MCF 10A (cell line): ENCODE measurements around the gene LRMDA. TPM values are rescaled to one million over a fixed set of nuclear protein-coding genes. Genes with fewer than 3 reads are reported as not detected.

ENCODE experiments used
- BruUV-seq: library from RNA; stranded (reverse); fragments of 400-500 nt; replicated peaks from 2 replicates; lab custom pipeline; 2021; lab: Mats Ljungman, UMichigan
- CTCF ChIA-PET: fragments of 300-600 bp; sonication (Branson Sonifier 250); formaldehyde crosslinking; extraction: SDS; loops from one replicate; lab custom pipeline; 2021; ENCODE audit warnings: antibody characterized with exemption, inconsistent platforms; lab: Yijun Ruan, JAX
- POLR2A ChIA-PET: fragments of 300-600, 350-650 bp; sonication (Branson Sonifier 250); formaldehyde crosslinking; extraction: SDS; loops from one replicate; lab custom pipeline; 2020; ENCODE audit warnings: antibody characterized with exemption, inconsistent platforms; lab: Yijun Ruan, JAX
- DNase-seq: peaks from one replicate; pipeline ENCODE4 v3.0.0-alpha.2; 2018; ENCODE audit not compliant: unreplicated experiment
- H3K27ac Mint-ChIP-seq: one replicate; pipeline ENCODE4 v1.8.0; 2022; ENCODE audit warnings: mild to moderate bottlenecking, low read depth, mixed read lengths; ENCODE audit not compliant: unreplicated experiment
- H3K27me3 Mint-ChIP-seq: one replicate; pipeline ENCODE4 v1.8.0; 2022; ENCODE audit warnings: mixed read lengths; ENCODE audit not compliant: insufficient read depth, unreplicated experiment
- H3K36me3 Mint-ChIP-seq: one replicate; pipeline ENCODE4 v1.8.0; 2022; ENCODE audit warnings: mild to moderate bottlenecking, moderate library complexity, mixed read lengths; ENCODE audit not compliant: insufficient read depth, unreplicated experiment
- H3K4me1 Mint-ChIP-seq: one replicate; pipeline ENCODE4 v1.8.0; 2022; ENCODE audit warnings: mixed read lengths; ENCODE audit not compliant: insufficient read depth, unreplicated experiment
- H3K4me3 Mint-ChIP-seq: one replicate; pipeline ENCODE4 v1.8.0; 2022; ENCODE audit warnings: mild to moderate bottlenecking, moderate library complexity, mixed read lengths; ENCODE audit not compliant: unreplicated experiment
- H3K9me3 Mint-ChIP-seq: one replicate; pipeline ENCODE4 v1.8.0; 2022; ENCODE audit warnings: mixed read lengths; ENCODE audit not compliant: unreplicated experiment
- CTCF ChIP-seq: fragments of 200-600 bp; IDR thresholded peaks from one replicate; pipeline ENCODE4 v1.8.0; 2022; ENCODE audit warnings: antibody characterized with exemption, mild to moderate bottlenecking; ENCODE audit not compliant: unreplicated experiment
- intact Hi-C: fragments of 100-400 bp; cut with micrococcal nuclease; formaldehyde crosslinking; loops from 2 replicates; pipeline ENCODE4 v1.14.1; 2022
- total RNA-seq: library from RNA; stranded (reverse); gene quantifications from 2 replicates; pipeline ENCODE4 v1.2.3, GENCODE V29; 2022

The LRMDA gene
- total RNA-seq, 1 experiment from 2014 or later: not detected

DNA sequence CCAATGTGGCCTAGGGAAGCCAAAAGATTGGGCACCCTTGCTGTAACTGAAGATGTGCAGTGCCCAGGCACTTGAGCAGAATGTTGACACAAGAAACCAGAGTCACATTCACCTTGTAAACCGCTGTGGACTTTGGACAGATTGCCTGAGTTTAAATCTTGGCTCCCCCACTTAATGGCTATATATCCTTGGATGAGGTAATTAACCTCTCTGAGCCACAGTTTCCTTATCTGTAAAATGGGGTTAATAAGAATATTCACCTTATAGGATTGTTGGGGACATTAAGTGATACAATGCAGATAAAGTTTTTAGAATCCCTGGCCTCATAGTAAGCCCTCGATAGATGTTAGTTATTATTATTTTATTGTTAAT, 331.0 kb downstream of the LRMDA start:
- no peak for TF ChIP-seq CTCF
- POLR2A ChIA-PET: interaction anchor here (0.7 to 1.0 kb wide), 2 partner anchors 31 to 100 kb away, joined by 3 read pairs; no protein-coding TSS in a partner anchor
- H3K36me3 Mint-ChIP-seq: no peaks in the 10 kb centered on the region
- H3K4me3 Mint-ChIP-seq: no peak overlapping the region
- BruUV-seq: no TSS peak
- no peak overlapping the region for H3K27ac Mint-ChIP-seq
- intact Hi-C loops: no loop called here
- H3K9me3 Mint-ChIP-seq: no peaks in the 10 kb centered on the region
- H3K4me1 Mint-ChIP-seq: no peaks in the 10 kb centered on the region
- no peaks in the 10 kb centered on the region for H3K27me3 Mint-ChIP-seq
- no peak for DNase-seq
- CTCF ChIA-PET: no interaction called here

GRCh38 chr10:75763652-75764051, 332.2 kb downstream of the LRMDA start:
- POLR2A ChIA-PET: interaction anchor here (1.0 kb wide), 1 partner anchor 30 kb away, joined by 3 read pairs; no protein-coding TSS in a partner anchor
- CTCF ChIA-PET: interaction anchor here (0.6 kb wide), 1 partner anchor 129 kb away, joined by 3 read pairs; no protein-coding TSS in a partner anchor
- BruUV-seq: no TSS peak
- no peak for TF ChIP-seq CTCF
- H3K9me3 Mint-ChIP-seq: no peaks in the 10 kb centered on the region
- no peak for DNase-seq
- no peaks in the 10 kb centered on the region for H3K27me3 Mint-ChIP-seq
- no peak overlapping the region for H3K27ac Mint-ChIP-seq
- no peaks in the 10 kb centered on the region for H3K36me3 Mint-ChIP-seq
- H3K4me1 Mint-ChIP-seq: no peaks in the 10 kb centered on the region
- intact Hi-C loops: no loop called here
- no peak overlapping the region for H3K4me3 Mint-ChIP-seq

DNA sequence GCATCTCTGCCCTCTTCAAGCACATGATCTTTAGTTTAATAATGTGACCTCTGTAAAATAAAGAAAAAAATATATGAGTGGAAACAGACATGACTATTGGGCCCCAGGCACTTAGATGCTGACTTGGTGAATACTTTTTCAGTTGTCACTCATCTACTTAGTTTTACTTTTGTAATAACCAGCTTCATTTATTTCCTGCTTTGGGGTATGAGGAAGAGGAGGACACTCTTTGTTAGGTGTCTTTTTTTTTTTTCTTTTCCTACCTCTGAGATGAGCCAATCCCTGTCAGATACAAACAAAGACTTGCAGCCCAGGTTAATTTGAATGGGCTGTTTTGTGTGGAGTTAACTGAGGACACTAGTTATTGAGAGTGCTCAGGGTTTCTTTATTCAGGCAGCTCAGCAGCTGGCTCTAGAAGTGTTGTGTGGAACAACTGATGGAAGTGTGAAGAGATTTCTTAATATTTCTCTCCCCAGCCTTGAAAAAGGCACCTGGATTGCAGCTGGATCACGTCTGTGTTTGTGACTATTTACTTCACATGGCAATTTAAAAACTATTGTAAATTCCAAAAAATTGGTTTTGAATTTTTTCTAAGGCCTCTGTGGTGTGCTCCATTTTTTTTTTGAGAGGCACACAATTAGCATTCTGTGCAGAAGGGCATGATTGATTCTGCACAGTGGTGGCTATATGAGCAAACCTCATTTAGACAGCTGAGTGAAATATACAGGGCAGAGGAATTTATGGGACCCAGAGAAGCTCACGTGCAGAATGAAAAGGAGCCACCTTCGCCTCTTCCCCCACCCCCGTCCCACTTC, 333.8 kb downstream of the LRMDA start:
- CTCF ChIA-PET: interaction anchor here (0.6 kb wide), 1 partner anchor 269 kb away, joined by 3 read pairs; no protein-coding TSS in a partner anchor

More for the DNA sequence above, 333.8 kb downstream of the LRMDA start:
- POLR2A ChIA-PET: interaction anchor here (0.9 kb wide), 1 partner anchor 35 kb away, joined by 3 read pairs; no protein-coding TSS in a partner anchor
- Mint-ChIP-seq H3K4me3 (no peak overlapping the region), H3K4me1 (no peaks in the 10 kb centered on the region), H3K9me3 (no peaks in the 10 kb centered on the region), H3K27me3 (no peaks in the 10 kb centered on the region), H3K27ac (no peak overlapping the region), H3K36me3 (no peaks in the 10 kb centered on the region)
- BruUV-seq: no TSS peak
- intact Hi-C loops: no loop called here
- DNase-seq: no peak
- TF ChIP-seq CTCF: no peak
